GM18519 (cell line): ENCODE results near the gene ZBTB7C.
"Not testable (repeated sequence)": the region's sequence is repeated elsewhere in the genome, so short reads cannot be mapped to it uniquely, and the experiment has no call there.

Experiments
- ATAC-seq: cut with Tn5 transposase; IDR thresholded peaks from one replicate; pipeline ENCODE4 v1.9.1; 2021; ENCODE audit warnings: mild to moderate bottlenecking, moderate library complexity; ENCODE audit not compliant: unreplicated experiment, low FRiP score

Gene ZBTB7C

GRCh38 chr18:48408727-48409590, at the start of gene ZBTB7C:
TSS of gene ZBTB7C (minus strand) at chr18:48409383.
- no peak for ATAC-seq

GRCh38 chr18:48456838-48457237, 47.7 kb upstream of the ZBTB7C start:
- no peak for ATAC-seq

GRCh38 chr18:48455555-48456478, 46.6 kb upstream of the ZBTB7C start:
- no peak for ATAC-seq

GRCh38 chr18:48454261-48454757, 45.1 kb upstream of the ZBTB7C start:
- no peak for ATAC-seq

GRCh38 chr18:48453330-48454066, 44.3 kb upstream of the ZBTB7C start:
- ATAC-seq: no peak

- ATAC-seq: no peak
These were observed 43.7 kb upstream of the ZBTB7C start for GRCh38 chr18:48452861-48453323.

GRCh38 chr18:48450685-48451084, 41.5 kb upstream of the ZBTB7C start:
- no peak for ATAC-seq

GRCh38 chr18:48446582-48447225, 37.5 kb upstream of the ZBTB7C start:
- no peak for ATAC-seq

GRCh38 chr18:48445540-48445939, 36.4 kb upstream of the ZBTB7C start:
- no peak for ATAC-seq

- ATAC-seq: no peak
These were observed 33.6 kb upstream of the ZBTB7C start for GRCh38 chr18:48442761-48443160.

GRCh38 chr18:48441405-48441881, 32.3 kb upstream of the ZBTB7C start:
- ATAC-seq: no peak

GRCh38 chr18:48440924-48441323, 31.7 kb upstream of the ZBTB7C start:
- no peak for ATAC-seq

GRCh38 chr18:48436907-48437306, 27.7 kb upstream of the ZBTB7C start:
- ATAC-seq: no peak

- ATAC-seq: not testable (repeated sequence)
These were observed 25.2 kb upstream of the ZBTB7C start for GRCh38 chr18:48434382-48434781.

GRCh38 chr18:48433541-48433940, 24.4 kb upstream of the ZBTB7C start:
- no peak for ATAC-seq

- no peak for ATAC-seq
These were observed 21.0 kb upstream of the ZBTB7C start for GRCh38 chr18:48430150-48430549.

- ATAC-seq: no peak
These were observed 19.4 kb upstream of the ZBTB7C start for GRCh38 chr18:48428475-48429177.

GRCh38 chr18:48422947-48423378, 13.8 kb upstream of the ZBTB7C start:
- no peak for ATAC-seq
